ENCODE results near the gene ZNF644. TPM values are rescaled to one million over a fixed set of nuclear protein-coding genes. Genes with fewer than 3 reads are reported as not detected.

Gene ZNF644
- total RNA-seq, 1 experiment from 2014 or later: 71.4 TPM

DNA sequence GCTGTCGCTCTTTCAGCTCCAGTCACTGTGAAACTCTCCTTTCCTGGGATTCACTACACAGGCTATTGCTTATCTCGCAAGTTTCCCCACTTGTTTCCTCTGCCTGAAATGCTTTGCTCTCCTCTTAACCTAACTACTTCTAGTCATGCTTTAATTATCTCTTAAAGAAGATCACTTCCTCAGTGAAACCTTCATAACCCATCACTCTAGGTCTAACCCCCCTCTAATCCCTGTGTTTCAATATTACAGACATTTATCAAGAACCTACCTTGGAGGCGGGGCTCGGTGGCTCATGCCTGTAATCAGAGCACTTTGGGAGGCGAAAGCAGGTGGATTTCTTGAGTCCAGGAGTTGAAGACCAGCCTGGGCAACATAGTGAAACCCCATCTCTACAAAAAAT lies 16.7 kb upstream of the ZNF644 start:
- Mint-ChIP-seq H3K27me3 (ENCODE audit: low read depth) (peaks cover 40% of the 10 kb centered on the region), H3K36me3 (peaks cover 23% of the 10 kb centered on the region), H3K9me3 (peaks cover 30% of the 10 kb centered on the region), H3K4me3 (no peak overlapping the region), H3K4me1 (peaks cover 10% of the 10 kb centered on the region), H3K27ac (no peak overlapping the region)
- ChIA-PET CTCF (no interaction called here), POLR2A (no interaction called here)
- TF ChIP-seq, protein P1, sequence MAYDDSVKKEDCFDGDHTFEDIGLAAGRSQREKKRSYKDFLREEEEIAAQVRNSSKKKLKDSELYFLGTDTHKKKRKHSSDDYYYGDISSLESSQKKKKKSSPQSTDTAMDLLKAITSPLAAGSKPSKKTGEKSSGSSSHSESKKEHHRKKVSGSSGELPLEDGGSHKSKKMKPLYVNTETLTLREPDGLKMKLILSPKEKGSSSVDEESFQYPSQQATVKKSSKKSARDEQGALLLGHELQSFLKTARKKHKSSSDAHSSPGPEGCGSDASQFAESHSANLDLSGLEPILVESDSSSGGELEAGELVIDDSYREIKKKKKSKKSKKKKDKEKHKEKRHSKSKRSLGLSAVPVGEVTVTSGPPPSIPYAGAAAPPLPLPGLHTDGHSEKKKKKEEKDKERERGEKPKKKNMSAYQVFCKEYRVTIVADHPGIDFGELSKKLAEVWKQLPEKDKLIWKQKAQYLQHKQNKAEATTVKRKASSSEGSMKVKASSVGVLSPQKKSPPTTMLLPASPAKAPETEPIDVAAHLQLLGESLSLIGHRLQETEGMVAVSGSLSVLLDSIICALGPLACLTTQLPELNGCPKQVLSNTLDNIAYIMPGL (CRISPR knock-in tag; IDR thresholded peaks at IDR 0.05): no peak
- TF ChIP-seq ATF1 (CRISPR knock-in tag; IDR thresholded peaks at IDR 0.05) (no peak), NFE2L1 (CRISPR knock-in tag; IDR thresholded peaks at IDR 0.05) (no peak)
- TF ChIP-seq, protein P2, sequence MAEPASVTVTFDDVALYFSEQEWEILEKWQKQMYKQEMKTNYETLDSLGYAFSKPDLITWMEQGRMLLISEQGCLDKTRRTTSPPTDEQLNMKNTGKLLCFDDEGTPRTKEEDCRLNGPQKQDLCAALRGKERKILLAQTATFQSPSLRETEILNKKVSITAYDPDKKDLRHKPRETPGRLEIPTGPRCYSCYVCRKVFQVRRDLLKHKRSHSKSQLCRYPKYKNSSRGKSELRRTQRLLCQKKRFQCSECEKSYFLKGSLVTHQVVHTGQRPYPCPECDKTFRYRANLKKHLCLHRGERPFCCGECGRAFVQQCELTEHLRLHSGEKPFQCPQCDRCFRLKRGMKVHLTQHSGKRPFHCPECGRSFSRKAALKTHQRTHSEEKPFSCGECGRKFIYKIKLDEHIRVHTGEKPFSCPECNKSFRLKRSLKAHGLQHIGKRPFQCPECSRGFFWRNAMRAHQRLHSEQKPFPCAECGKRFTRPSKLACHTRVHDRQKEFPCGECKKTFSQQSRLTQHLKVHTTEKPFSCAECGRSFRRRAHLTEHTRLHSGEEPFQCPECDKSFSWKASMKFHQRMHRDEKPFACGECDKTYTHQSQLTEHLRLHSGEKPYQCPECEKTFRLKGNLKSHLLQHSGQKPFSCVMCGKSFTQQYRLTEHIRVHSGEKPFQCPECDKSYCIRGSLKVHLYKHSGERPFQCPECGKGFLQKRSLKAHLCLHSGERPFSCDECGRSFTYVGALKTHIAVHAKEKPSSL (CRISPR knock-in tag; conservative IDR thresholded peaks at IDR 0.05): no peak
- DNase-seq (ENCODE audit: low spot score): no peak
- no peak for ATAC-seq

DNA sequence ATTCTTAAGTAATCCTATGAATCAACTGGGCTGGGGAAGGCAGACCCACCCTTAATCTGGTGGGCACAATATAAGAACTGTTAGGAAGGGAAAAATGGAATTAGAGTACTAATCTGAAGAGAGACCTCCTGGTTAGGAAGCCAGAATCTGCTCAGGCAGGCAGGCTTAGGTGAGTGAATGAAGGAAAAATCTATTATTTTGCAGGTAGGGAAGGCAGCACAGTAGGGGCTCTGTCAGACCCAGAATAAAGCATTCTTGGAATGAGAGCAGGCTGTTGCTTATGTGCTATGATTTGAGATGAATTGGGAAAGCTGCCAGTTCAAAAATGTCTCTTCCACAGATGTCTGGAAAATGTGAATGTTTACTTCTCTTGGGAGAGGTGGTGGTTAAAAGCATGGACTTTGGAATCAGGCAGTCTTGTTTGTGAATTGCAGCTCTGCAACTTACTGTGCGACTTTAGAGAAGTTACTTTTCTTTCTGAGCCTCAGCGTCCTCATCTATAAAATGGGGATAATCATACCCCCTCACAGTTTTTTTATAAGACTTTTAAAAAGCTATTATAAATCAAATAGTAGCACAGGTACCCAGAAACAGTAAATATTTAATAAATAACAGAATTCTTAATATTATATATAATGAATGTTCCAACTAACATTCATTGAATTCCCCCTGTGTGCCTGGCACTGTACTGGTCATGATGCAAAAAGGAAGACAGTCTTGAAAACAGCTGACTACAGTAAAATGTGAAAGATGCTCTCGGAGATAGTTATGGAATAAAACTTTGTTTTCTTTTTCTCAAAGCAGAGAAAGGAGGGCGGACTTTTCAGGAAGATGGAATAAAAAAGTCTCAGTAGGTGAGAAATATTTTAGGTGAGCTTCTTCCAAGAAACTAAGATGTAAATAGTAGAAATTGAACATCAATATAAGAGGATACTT lies 15.3 kb upstream of the ZNF644 start:
- TF ChIP-seq ZBTB21 (CRISPR knock-in tag; IDR thresholded peaks at IDR 0.05; ENCODE audit: borderline replicate concordance) (no peak), ATF1 (CRISPR knock-in tag; IDR thresholded peaks at IDR 0.05) (no peak)
- peaks cover 22% of the 10 kb centered on the region for H3K9me3 Mint-ChIP-seq
- H3K27ac Mint-ChIP-seq: no peak overlapping the region
- H3K4me3 Mint-ChIP-seq: no peak overlapping the region
- ATAC-seq (0 out of 2 replicates have a peak, but pooled peaks have one; percentile 24), DNase-seq (ENCODE audit: low spot score) (no peak)
- H3K4me1 Mint-ChIP-seq: peaks cover 10% of the 10 kb centered on the region
- POLR2A ChIA-PET: no interaction called here
- CTCF ChIA-PET: interaction anchor here (1.1 to 1.3 kb wide), 3 partner anchors 9 to 129 kb away, joined by 3 to 6 read pairs (median 4); no protein-coding TSS in a partner anchor
- peaks cover 21% of the 10 kb centered on the region for H3K36me3 Mint-ChIP-seq
- peaks cover 40% of the 10 kb centered on the region for H3K27me3 Mint-ChIP-seq (ENCODE audit: low read depth)

DNA sequence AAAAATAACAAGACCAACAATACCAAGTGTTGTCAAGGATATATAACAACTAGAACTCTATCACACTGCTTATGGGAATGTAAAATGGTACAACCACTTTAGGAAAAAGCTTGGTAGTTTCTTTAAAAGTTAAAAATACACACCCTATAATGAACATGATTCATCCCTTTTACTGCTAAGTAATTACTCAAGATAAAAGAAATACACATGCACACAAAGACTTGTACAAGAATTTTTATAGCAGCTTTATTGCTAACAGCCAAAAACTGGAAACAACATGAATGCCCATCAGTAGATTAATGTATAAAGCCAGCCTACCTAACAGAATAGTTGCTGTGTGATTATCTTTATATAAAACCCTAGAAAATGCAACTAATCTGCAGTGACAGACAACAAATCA lies 10.5 kb upstream of the ZNF644 start:
- ATAC-seq (no peak), DNase-seq (ENCODE audit: low spot score) (no peak)
- POLR2A ChIA-PET: no interaction called here
- peaks cover 27% of the 10 kb centered on the region for H3K27me3 Mint-ChIP-seq (ENCODE audit: low read depth)
- no peaks in the 10 kb centered on the region for H3K36me3 Mint-ChIP-seq
- CTCF ChIA-PET: no interaction called here
- peaks cover 10% of the 10 kb centered on the region for H3K4me1 Mint-ChIP-seq
- H3K9me3 Mint-ChIP-seq: no peaks in the 10 kb centered on the region
- H3K4me3 Mint-ChIP-seq: no peak overlapping the region
- H3K27ac Mint-ChIP-seq: no peak overlapping the region
- TF ChIP-seq, protein P3, sequence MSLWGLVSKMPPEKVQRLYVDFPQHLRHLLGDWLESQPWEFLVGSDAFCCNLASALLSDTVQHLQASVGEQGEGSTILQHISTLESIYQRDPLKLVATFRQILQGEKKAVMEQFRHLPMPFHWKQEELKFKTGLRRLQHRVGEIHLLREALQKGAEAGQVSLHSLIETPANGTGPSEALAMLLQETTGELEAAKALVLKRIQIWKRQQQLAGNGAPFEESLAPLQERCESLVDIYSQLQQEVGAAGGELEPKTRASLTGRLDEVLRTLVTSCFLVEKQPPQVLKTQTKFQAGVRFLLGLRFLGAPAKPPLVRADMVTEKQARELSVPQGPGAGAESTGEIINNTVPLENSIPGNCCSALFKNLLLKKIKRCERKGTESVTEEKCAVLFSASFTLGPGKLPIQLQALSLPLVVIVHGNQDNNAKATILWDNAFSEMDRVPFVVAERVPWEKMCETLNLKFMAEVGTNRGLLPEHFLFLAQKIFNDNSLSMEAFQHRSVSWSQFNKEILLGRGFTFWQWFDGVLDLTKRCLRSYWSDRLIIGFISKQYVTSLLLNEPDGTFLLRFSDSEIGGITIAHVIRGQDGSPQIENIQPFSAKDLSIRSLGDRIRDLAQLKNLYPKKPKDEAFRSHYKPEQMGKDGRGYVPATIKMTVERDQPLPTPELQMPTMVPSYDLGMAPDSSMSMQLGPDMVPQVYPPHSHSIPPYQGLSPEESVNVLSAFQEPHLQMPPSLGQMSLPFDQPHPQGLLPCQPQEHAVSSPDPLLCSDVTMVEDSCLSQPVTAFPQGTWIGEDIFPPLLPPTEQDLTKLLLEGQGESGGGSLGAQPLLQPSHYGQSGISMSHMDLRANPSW (CRISPR knock-in tag; conservative IDR thresholded peaks at IDR 0.05; ENCODE audit: low read depth): no peak

DNA sequence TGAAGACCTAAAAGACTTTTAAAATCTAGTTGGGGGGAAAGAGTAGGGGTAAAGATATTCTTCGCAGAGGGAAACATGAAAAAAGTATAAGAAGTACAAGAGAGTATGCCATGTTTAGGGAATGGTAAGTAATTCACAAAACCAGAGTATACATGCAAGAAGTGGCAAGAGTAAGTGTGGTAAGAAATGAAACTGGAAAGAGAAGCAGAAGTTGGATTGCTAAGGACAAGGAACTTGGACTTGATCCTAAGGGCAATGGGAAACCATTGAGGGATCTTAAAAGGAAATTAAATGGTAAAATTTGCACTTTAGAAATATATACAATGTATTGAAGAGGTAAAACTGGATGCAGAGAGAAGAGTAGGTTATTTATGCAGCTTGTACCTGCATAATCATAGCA lies 9.2 kb upstream of the ZNF644 start:
- Mint-ChIP-seq H3K36me3 (no peaks in the 10 kb centered on the region), H3K27ac (no peak overlapping the region), H3K27me3 (ENCODE audit: low read depth) (peaks cover 17% of the 10 kb centered on the region), H3K9me3 (no peaks in the 10 kb centered on the region), H3K4me1 (no peaks in the 10 kb centered on the region), H3K4me3 (no peak overlapping the region)
- ATAC-seq: no peak
- ChIA-PET POLR2A (no interaction called here), CTCF (interaction anchor here (1.1 kb wide), 1 partner anchor 134 kb away, joined by 4 read pairs; no protein-coding TSS in a partner anchor)
- DNase-seq (ENCODE audit: low spot score): no peak
- TF ChIP-seq NFATC4 (CRISPR knock-in tag; IDR thresholded peaks at IDR 0.05) (no peak), SP1 (CRISPR knock-in tag; conservative IDR thresholded peaks at IDR 0.05) (no peak), NFE2L1 (CRISPR knock-in tag; IDR thresholded peaks at IDR 0.05) (no peak), CREM (CRISPR knock-in tag; IDR thresholded peaks at IDR 0.05) (no peak), GABPB1 (CRISPR knock-in tag; IDR thresholded peaks at IDR 0.05) (no peak), NR3C1 (CRISPR knock-in tag; conservative IDR thresholded peaks at IDR 0.05; ENCODE audit: low read depth) (no peak)
- TF ChIP-seq, protein P4, sequence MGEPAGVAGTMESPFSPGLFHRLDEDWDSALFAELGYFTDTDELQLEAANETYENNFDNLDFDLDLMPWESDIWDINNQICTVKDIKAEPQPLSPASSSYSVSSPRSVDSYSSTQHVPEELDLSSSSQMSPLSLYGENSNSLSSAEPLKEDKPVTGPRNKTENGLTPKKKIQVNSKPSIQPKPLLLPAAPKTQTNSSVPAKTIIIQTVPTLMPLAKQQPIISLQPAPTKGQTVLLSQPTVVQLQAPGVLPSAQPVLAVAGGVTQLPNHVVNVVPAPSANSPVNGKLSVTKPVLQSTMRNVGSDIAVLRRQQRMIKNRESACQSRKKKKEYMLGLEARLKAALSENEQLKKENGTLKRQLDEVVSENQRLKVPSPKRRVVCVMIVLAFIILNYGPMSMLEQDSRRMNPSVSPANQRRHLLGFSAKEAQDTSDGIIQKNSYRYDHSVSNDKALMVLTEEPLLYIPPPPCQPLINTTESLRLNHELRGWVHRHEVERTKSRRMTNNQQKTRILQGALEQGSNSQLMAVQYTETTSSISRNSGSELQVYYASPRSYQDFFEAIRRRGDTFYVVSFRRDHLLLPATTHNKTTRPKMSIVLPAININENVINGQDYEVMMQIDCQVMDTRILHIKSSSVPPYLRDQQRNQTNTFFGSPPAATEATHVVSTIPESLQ (CRISPR knock-in tag; IDR thresholded peaks at IDR 0.05): no peak
- TF ChIP-seq, protein P5, sequence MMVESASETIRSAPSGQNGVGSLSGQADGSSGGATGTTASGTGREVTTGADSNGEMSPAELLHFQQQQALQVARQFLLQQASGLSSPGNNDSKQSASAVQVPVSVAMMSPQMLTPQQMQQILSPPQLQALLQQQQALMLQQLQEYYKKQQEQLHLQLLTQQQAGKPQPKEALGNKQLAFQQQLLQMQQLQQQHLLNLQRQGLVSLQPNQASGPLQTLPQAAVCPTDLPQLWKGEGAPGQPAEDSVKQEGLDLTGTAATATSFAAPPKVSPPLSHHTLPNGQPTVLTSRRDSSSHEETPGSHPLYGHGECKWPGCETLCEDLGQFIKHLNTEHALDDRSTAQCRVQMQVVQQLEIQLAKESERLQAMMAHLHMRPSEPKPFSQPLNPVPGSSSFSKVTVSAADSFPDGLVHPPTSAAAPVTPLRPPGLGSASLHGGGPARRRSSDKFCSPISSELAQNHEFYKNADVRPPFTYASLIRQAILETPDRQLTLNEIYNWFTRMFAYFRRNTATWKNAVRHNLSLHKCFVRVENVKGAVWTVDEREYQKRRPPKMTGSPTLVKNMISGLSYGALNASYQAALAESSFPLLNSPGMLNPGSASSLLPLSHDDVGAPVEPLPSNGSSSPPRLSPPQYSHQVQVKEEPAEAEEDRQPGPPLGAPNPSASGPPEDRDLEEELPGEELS (CRISPR knock-in tag; IDR thresholded peaks at IDR 0.05): no peak
- TF ChIP-seq, protein P6, sequence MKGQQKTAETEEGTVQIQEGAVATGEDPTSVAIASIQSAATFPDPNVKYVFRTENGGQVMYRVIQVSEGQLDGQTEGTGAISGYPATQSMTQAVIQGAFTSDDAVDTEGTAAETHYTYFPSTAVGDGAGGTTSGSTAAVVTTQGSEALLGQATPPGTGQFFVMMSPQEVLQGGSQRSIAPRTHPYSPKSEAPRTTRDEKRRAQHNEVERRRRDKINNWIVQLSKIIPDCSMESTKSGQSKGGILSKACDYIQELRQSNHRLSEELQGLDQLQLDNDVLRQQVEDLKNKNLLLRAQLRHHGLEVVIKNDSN (CRISPR knock-in tag; IDR thresholded peaks at IDR 0.05): no peak

Measured in WTC11 (cell line).